Neuron (in vitro differentiated cells): ENCODE measurements around the gene DLGAP1.
A peak's percentile ranks its signal among the peaks of the same experiment; 100 is the strongest.

Experiments
- H2AFZ ChIP-seq: one replicate; pipeline ENCODE4 v1.6.1; 2013; ENCODE audit warnings: low read depth, mild to moderate bottlenecking, inconsistent platforms, low read length, moderate library complexity
- H3K27me3 ChIP-seq: one replicate; pipeline ENCODE4 v1.6.1; 2013; ENCODE audit warnings: low read length; ENCODE audit not compliant: insufficient read depth
- H3K36me3 ChIP-seq: one replicate; pipeline ENCODE4 v1.6.1; 2013; ENCODE audit warnings: low read length; ENCODE audit not compliant: insufficient read depth
- H3K4me1 ChIP-seq: one replicate; pipeline ENCODE4 v1.6.1; 2013; ENCODE audit warnings: low read length; ENCODE audit not compliant: insufficient read depth
- H3K4me3 ChIP-seq: 2 replicates; pipeline ENCODE4 v1.5.1; 2013; ENCODE audit warnings: mild to moderate bottlenecking, low read length, moderate library complexity
- H3K9me3 ChIP-seq: one replicate; pipeline ENCODE4 v1.6.1; 2013; ENCODE audit warnings: low read length

Gene DLGAP1

DNA sequence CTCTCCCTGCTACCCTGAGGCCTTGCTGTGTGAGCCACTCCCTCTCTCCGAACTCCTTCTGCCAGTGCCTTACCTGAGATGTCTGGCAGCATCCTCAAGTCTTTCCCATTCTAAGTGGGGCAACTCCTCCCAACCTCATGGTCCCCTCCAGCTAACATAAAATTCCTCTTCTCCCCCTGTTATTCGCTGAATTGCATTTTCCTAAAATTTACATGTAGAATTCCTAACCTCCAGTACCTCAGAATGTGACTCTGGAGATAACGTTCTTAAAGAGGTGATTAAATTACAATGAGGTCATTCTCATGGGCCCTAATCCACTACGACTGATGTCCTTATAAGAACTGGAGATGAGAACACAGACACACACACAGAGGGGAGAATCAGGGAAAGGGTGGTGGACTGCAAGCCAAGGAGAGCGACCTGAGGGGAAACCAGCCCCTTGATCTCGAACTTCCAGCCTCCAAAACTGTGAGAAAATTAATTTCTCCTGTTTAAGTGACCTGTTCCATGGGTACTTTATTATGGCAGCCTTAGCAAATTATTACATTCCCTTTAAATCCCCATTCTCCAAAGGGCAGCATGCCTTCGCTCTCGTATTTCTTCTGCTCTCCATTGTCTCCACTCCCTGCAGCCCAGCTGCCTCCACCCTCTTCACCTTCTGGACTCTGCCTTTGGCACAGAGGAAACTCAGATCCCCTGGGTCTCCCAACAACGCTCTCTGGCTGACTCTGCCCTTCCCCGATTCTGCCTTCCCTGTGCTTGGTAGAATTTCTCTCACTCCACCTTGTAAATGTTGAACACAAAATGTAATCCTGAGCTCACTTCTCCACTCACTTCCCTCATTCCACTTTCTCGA is 934.6 kb downstream of the DLGAP1 start:
- H3K9me3 ChIP-seq = no peaks in the 10 kb centered on the region
- H3K36me3 ChIP-seq = no peaks in the 10 kb centered on the region
- no peaks in the 10 kb centered on the region for H3K4me1 ChIP-seq
- H3K4me3 ChIP-seq = no peak overlapping the region
- no peaks in the 10 kb centered on the region for H3K27me3 ChIP-seq
- no peak overlapping the region for H2AFZ ChIP-seq

- Histone ChIP-seq H3K36me3 (no peaks in the 10 kb centered on the region), H3K27me3 (no peaks in the 10 kb centered on the region), H3K4me1 (no peaks in the 10 kb centered on the region), H2AFZ (no peak overlapping the region), H3K4me3 (no peak overlapping the region), H3K9me3 (no peaks in the 10 kb centered on the region)
Observed at GRCh38 chr18:3514312-3515216, 940.5 kb downstream of the DLGAP1 start.

DNA sequence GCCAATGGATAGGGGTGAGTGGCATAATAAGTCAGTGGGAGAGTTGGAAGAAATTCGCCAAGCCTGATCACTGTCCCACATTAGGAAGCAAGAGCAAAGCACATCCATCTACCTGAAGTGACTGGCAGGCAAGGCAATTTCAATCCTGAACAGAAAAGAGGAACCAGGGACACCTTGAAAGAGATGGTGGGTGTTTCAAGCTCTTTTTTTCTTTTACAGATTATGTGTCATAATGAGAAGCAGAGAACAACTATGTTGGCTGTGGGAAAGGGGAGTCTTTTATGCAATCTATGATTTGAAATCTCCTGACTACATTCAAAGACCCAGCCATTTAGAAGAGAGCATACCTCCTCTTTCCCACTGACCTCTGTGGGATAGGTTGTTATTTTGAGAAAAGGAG is 941.6 kb downstream of the DLGAP1 start:
- no peaks in the 10 kb centered on the region for H3K9me3 ChIP-seq
- no peak overlapping the region for H2AFZ ChIP-seq
- H3K4me1 ChIP-seq = no peaks in the 10 kb centered on the region
- no peaks in the 10 kb centered on the region for H3K36me3 ChIP-seq
- no peak overlapping the region for H3K4me3 ChIP-seq
- H3K27me3 ChIP-seq = no peaks in the 10 kb centered on the region

DNA sequence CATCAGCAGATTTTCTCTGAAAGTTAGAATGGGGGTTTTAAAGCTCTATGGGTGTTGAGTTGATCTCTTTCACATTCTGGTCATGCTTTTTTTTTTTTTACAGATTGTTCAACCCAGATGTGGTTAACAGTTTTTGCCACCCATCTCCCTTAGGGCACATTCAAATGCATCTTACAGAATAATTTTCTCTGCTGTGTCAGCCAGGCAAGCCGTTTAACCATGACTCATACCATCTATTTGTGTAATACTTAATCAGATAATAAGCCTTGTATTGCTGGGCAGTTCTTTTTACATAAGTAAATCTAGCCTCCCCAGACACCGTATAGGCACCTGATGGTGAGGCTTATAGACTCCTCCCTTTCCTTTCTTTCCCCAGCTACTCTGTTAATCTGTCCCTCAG is 943.1 kb downstream of the DLGAP1 start:
- Histone ChIP-seq H3K27me3 (no peaks in the 10 kb centered on the region), H3K9me3 (no peaks in the 10 kb centered on the region), H2AFZ (no peak overlapping the region), H3K4me1 (no peaks in the 10 kb centered on the region), H3K4me3 (no peak overlapping the region), H3K36me3 (no peaks in the 10 kb centered on the region)

- Histone ChIP-seq H3K27me3 (no peaks in the 10 kb centered on the region), H3K4me3 (no peak overlapping the region), H3K9me3 (no peaks in the 10 kb centered on the region), H2AFZ (no peak overlapping the region), H3K36me3 (no peaks in the 10 kb centered on the region), H3K4me1 (no peaks in the 10 kb centered on the region)
Observed at GRCh38 chr18:3510896-3511295, 944.2 kb downstream of the DLGAP1 start.

- no peaks in the 10 kb centered on the region for H3K27me3 ChIP-seq
- no peak overlapping the region for H3K4me3 ChIP-seq
- H3K4me1 ChIP-seq = no peaks in the 10 kb centered on the region
- no peaks in the 10 kb centered on the region for H3K9me3 ChIP-seq
- H2AFZ ChIP-seq = no peak overlapping the region
- no peaks in the 10 kb centered on the region for H3K36me3 ChIP-seq
Observed at GRCh38 chr18:3510024-3510423, 945.1 kb downstream of the DLGAP1 start.

GRCh38 chr18:3508576-3509549 is 946.2 kb downstream of the DLGAP1 start:
- Histone ChIP-seq H3K9me3 (no peaks in the 10 kb centered on the region), H3K4me1 (no peaks in the 10 kb centered on the region), H3K4me3 (no peak overlapping the region), H3K27me3 (no peaks in the 10 kb centered on the region), H2AFZ (no peak overlapping the region), H3K36me3 (no peaks in the 10 kb centered on the region)

- Histone ChIP-seq H3K36me3 (no peaks in the 10 kb centered on the region), H3K4me1 (peaks cover 5% of the 10 kb centered on the region), H2AFZ (no peak overlapping the region), H3K9me3 (no peaks in the 10 kb centered on the region), H3K4me3 (no peak overlapping the region), H3K27me3 (no peaks in the 10 kb centered on the region)
Observed at GRCh38 chr18:3504637-3505036, 950.5 kb downstream of the DLGAP1 start.

DNA sequence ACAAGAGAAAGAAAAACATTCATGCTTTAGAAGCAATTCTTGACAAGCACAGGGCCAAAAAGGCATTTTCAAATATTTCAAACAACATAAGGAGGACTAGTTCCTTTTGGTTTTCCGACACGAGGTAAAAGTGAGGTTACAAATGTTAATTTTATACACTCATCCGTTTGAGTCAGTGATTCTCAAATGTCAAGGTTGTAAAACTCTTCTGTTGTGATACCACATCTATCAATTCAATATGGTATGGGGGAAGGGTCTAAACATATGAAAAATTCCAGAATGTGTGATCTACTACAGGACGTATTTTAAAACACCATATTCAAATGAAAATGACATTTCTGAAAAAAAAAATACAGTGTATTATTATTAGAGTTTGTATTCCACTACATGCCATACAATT is 952.5 kb downstream of the DLGAP1 start:
- H3K27me3 ChIP-seq = no peaks in the 10 kb centered on the region
- H3K4me1 ChIP-seq = peaks cover 10% of the 10 kb centered on the region
- H3K4me3 ChIP-seq = no peak overlapping the region
- H3K9me3 ChIP-seq = no peaks in the 10 kb centered on the region
- no peaks in the 10 kb centered on the region for H3K36me3 ChIP-seq
- H2AFZ ChIP-seq = no peak overlapping the region

GRCh38 chr18:3500016-3500415 is 955.1 kb downstream of the DLGAP1 start:
- peak overlapping the region; percentile 57 for H3K4me3 ChIP-seq
- no peaks in the 10 kb centered on the region for H3K27me3 ChIP-seq
- peak overlapping the region; percentile 99 for H2AFZ ChIP-seq
- no peaks in the 10 kb centered on the region for H3K36me3 ChIP-seq
- peaks cover 10% of the 10 kb centered on the region for H3K4me1 ChIP-seq
- H3K9me3 ChIP-seq = no peaks in the 10 kb centered on the region

DNA sequence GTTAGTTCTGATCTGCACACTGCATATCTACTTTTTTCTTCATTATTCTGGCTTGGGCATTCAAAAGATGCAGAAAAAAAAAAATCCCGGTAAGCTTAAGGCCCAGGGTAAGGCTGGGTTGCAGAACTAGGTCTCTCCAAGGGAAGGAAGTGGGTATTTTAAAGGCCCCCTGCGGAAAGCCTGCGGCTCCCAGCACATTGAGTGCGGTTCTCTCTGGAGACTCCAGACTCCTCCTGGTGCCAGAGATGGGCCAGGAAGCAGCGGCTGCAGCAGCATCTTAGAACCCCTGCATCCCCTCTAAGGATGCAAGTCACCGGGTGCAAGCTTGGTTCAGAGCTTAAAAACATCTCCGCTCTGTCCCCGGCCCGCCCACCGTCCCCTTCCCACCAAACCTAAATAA is 955.6 kb downstream of the DLGAP1 start:
- H2AFZ ChIP-seq = peak overlapping the region; percentile 99
- H3K4me1 ChIP-seq = peaks cover 10% of the 10 kb centered on the region
- no peaks in the 10 kb centered on the region for H3K9me3 ChIP-seq
- H3K36me3 ChIP-seq = no peaks in the 10 kb centered on the region
- H3K27me3 ChIP-seq = no peaks in the 10 kb centered on the region
- peak overlapping the region; percentile 57 for H3K4me3 ChIP-seq

DNA sequence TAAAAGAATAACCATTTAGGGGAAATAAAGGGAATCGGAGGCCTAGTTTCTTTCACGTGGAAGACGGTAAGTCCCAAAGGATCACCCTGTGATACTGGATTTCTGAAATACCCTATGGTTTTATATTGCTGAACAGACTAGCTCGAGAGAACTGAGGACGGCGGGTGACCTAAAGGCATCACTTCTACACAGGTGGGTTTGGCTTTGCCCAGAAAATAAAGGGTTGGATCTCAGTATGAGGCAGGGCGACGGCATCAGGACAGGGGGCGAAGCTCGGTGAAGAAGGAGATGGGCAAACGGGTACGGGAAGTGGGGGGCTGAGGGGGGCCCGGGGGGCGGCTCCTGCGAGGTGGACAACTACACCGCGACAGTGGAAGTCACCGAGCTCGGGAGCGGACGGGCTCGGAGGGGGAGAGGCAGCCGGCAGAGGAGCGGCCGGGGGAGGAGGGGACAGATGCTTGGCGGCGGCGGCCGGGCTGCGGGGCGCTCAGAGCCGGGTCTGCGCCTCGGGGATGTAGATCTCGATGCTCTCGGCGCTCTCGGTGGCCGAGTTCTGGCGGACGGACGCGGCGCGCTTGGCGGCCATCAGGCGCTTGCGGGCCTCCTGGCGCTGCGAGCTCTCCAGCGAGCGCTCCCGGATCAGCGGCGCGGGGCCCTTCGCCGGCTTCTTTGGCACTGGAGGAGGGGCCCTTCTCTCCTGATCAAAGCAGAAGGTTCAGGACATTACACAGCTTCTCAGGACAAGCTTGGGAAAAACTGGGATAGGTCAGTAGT is 956.2 kb downstream of the DLGAP1 start:
- no peaks in the 10 kb centered on the region for H3K9me3 ChIP-seq
- H3K36me3 ChIP-seq = no peaks in the 10 kb centered on the region
- peaks cover 10% of the 10 kb centered on the region for H3K4me1 ChIP-seq
- H3K27me3 ChIP-seq = no peaks in the 10 kb centered on the region
- peak overlapping the region; percentile 57 for H3K4me3 ChIP-seq
- peak overlapping the region; percentile 99 for H2AFZ ChIP-seq
